ENCODE results near the gene STK10.

The STK10 gene

GRCh38 chr5:172172912-172173563 is 15.0 kb downstream of the STK10 start:
- H3K9me2 ChIP-seq (replicated peaks; ENCODE audit: control insufficient read depth, low read length): no peaks in the 10 kb centered on the region
- no peak for TF ChIP-seq EZH2phosphoT487 (IDR thresholded peaks at IDR 0.05; ENCODE audit: borderline replicate concordance, low read length)
- no peak for TF ChIP-seq CTCF (IDR thresholded peaks at IDR 0.05; ENCODE audit: low read depth, low read length, poor library complexity, severe bottlenecking)
- no peaks in the 10 kb centered on the region for H3K9me3 ChIP-seq (ENCODE audit: control insufficient read depth, insufficient read depth, low read length)
- peaks cover 65% of the 10 kb centered on the region for H3K79me2 ChIP-seq (ENCODE audit: control insufficient read depth, low read length)
- H3K4me2 ChIP-seq (ENCODE audit: low read length): no peak overlapping the region
- H3F3A ChIP-seq (ENCODE audit: control insufficient read depth, insufficient read depth): peaks cover 10% of the 10 kb centered on the region
- no peak overlapping the region for H3K4me3 ChIP-seq (ENCODE audit: low read length)
- H3K27me3 ChIP-seq (ENCODE audit: control insufficient read depth, low read length): no peaks in the 10 kb centered on the region
- peaks cover 41% of the 10 kb centered on the region for H3K4me1 ChIP-seq (ENCODE audit: control insufficient read depth, low read length)
- H3K27ac ChIP-seq (ENCODE audit: low read depth, low read length): no peak overlapping the region
- peaks cover 9% of the 10 kb centered on the region for H3K36me3 ChIP-seq (ENCODE audit: control insufficient read depth, low read length)
- no peaks in the 10 kb centered on the region for H4K20me1 ChIP-seq (ENCODE audit: control insufficient read depth, insufficient read depth, low read depth, low read length)

- peaks cover 28% of the 10 kb centered on the region for H3K4me1 ChIP-seq (ENCODE audit: control insufficient read depth, low read length)
- H3K9me2 ChIP-seq (replicated peaks; ENCODE audit: control insufficient read depth, low read length): no peaks in the 10 kb centered on the region
- no peak overlapping the region for H3K4me3 ChIP-seq (ENCODE audit: low read length)
- no peaks in the 10 kb centered on the region for H3K27me3 ChIP-seq (ENCODE audit: control insufficient read depth, low read length)
- peaks cover 6% of the 10 kb centered on the region for H3K36me3 ChIP-seq (ENCODE audit: control insufficient read depth, low read length)
- H3K9me3 ChIP-seq (ENCODE audit: control insufficient read depth, insufficient read depth, low read length): no peaks in the 10 kb centered on the region
- no peak overlapping the region for H3K27ac ChIP-seq (ENCODE audit: low read depth, low read length)
- no peak for TF ChIP-seq CTCF (IDR thresholded peaks at IDR 0.05; ENCODE audit: low read depth, low read length, poor library complexity, severe bottlenecking)
- TF ChIP-seq EZH2phosphoT487 (IDR thresholded peaks at IDR 0.05; ENCODE audit: borderline replicate concordance, low read length): no peak
- no peaks in the 10 kb centered on the region for H4K20me1 ChIP-seq (ENCODE audit: control insufficient read depth, insufficient read depth, low read depth, low read length)
- H3F3A ChIP-seq (ENCODE audit: control insufficient read depth, insufficient read depth): peaks cover under 1% of the 10 kb centered on the region; the same call in 1 of the 2 replicates
- peaks cover 49% of the 10 kb centered on the region for H3K79me2 ChIP-seq (ENCODE audit: control insufficient read depth, low read length)
- no peak overlapping the region for H3K4me2 ChIP-seq (ENCODE audit: low read length)
Observed at GRCh38 chr5:172171118-172171517, 16.9 kb downstream of the STK10 start.

- Histone ChIP-seq H3K4me2 (ENCODE audit: low read length) (no peak overlapping the region), H3K79me2 (ENCODE audit: control insufficient read depth, low read length) (peaks cover 42% of the 10 kb centered on the region), H3K4me3 (ENCODE audit: low read length) (no peak overlapping the region), H3K4me1 (ENCODE audit: control insufficient read depth, low read length) (peaks cover 20% of the 10 kb centered on the region), H3K36me3 (ENCODE audit: control insufficient read depth, low read length) (peaks cover 6% of the 10 kb centered on the region), H4K20me1 (ENCODE audit: control insufficient read depth, insufficient read depth, low read depth, low read length) (no peaks in the 10 kb centered on the region), H3F3A (ENCODE audit: control insufficient read depth, insufficient read depth) (no peaks in the 10 kb centered on the region), H3K9me2 (replicated peaks; ENCODE audit: control insufficient read depth, low read length) (no peaks in the 10 kb centered on the region), H3K27ac (ENCODE audit: low read depth, low read length) (no peak overlapping the region), H3K27me3 (ENCODE audit: control insufficient read depth, low read length) (no peaks in the 10 kb centered on the region), H3K9me3 (ENCODE audit: control insufficient read depth, insufficient read depth, low read length) (no peaks in the 10 kb centered on the region)
- TF ChIP-seq CTCF (IDR thresholded peaks at IDR 0.05; ENCODE audit: low read depth, low read length, poor library complexity, severe bottlenecking) (no peak), EZH2phosphoT487 (IDR thresholded peaks at IDR 0.05; ENCODE audit: borderline replicate concordance, low read length) (no peak)
Observed at GRCh38 chr5:172170251-172170701, 17.7 kb downstream of the STK10 start.

Data from DOHH2 (cell line).